ENCODE results near the gene GALNTL6. TPM values are rescaled to one million over a fixed set of nuclear protein-coding genes. Genes with fewer than 3 reads are reported as not detected.

The GALNTL6 gene
- total RNA-seq, 1 donor: not detected

GRCh38 chr4:172152284-172152683 is 339.1 kb downstream of the GALNTL6 start:
- DNase-seq (ENCODE audit: low read depth): no peak
- TF ChIP-seq CTCF (IDR thresholded peaks at IDR 0.05; ENCODE audit: insufficient read depth, low read length): no peak
- no peak overlapping the region for H3K4me3 ChIP-seq (ENCODE audit: low read depth, low read length)

- no peak overlapping the region for H3K4me3 ChIP-seq (ENCODE audit: low read depth, low read length)
- DNase-seq (ENCODE audit: low read depth): no peak
- TF ChIP-seq CTCF (IDR thresholded peaks at IDR 0.05; ENCODE audit: insufficient read depth, low read length): no peak
These were observed 340.5 kb downstream of the GALNTL6 start for GRCh38 chr4:172153719-172154118.

GRCh38 chr4:172155838-172156345 is 342.7 kb downstream of the GALNTL6 start:
- no peak overlapping the region for H3K4me3 ChIP-seq (ENCODE audit: low read depth, low read length)
- TF ChIP-seq CTCF (IDR thresholded peaks at IDR 0.05; ENCODE audit: insufficient read depth, low read length): no peak
- no peak for DNase-seq (ENCODE audit: low read depth)

- no peak for TF ChIP-seq CTCF (IDR thresholded peaks at IDR 0.05; ENCODE audit: insufficient read depth, low read length)
- H3K4me3 ChIP-seq (ENCODE audit: low read depth, low read length): no peak overlapping the region
- DNase-seq (ENCODE audit: low read depth): no peak
These were observed 344.7 kb downstream of the GALNTL6 start for GRCh38 chr4:172157946-172158345.

- no peak for DNase-seq (ENCODE audit: low read depth)
- H3K4me3 ChIP-seq (ENCODE audit: low read depth, low read length): no peak overlapping the region
- TF ChIP-seq CTCF (IDR thresholded peaks at IDR 0.05; ENCODE audit: insufficient read depth, low read length): no peak
These were observed 350.0 kb downstream of the GALNTL6 start for GRCh38 chr4:172163215-172163614.

GRCh38 chr4:172168888-172169287 is 355.7 kb downstream of the GALNTL6 start:
- TF ChIP-seq CTCF (IDR thresholded peaks at IDR 0.05; ENCODE audit: insufficient read depth, low read length): no peak
- no peak for DNase-seq (ENCODE audit: low read depth)
- H3K4me3 ChIP-seq (ENCODE audit: low read depth, low read length): no peak overlapping the region

GRCh38 chr4:172169871-172170270 is 356.7 kb downstream of the GALNTL6 start:
- H3K4me3 ChIP-seq (ENCODE audit: low read depth, low read length): no peak overlapping the region
- DNase-seq (ENCODE audit: low read depth): no peak
- TF ChIP-seq CTCF (IDR thresholded peaks at IDR 0.05; ENCODE audit: insufficient read depth, low read length): no peak
